Activated gamma-delta T cell treated with Interleukin-2 at 50 U/mL for 16 hours (primary cell): Measurements from ENCODE around the gene ZNF638.

ENCODE experiments used
- DNase-seq: peaks from one replicate; pipeline ENCODE4 v3.0.0-alpha.2; 2020

The ZNF638 gene

DNA sequence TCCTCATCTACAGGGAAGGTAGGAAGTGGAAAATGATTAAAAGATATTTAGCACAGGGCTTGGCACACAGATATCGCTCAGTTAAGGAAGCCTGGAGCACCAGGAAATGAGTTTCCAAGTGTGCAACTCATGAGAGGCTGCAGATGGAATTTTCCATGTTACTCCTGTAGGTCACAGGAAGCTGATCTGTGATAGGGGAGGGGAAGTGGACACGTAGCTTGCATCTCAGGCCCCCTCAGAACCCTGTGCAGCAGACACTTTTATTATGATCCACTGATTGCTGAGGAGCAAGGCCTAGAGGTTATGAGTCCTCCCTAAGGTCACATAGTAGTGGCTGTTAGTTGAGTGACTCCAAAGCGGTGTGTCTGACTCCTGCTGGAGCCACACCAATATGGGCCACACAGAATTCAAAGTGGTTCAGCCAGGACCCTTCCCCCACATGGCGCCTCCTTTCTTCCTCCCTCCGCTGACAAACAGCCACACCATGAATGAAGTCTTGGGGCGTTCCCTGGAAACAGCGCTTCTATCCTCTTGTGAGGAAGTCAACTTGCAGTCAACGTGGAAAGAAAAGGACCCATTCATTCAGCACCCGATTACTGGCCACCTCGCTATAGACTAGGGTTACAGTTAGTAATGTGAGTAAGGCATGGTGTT, 143.3 kb downstream of the ZNF638 start:
- no peak for DNase-seq

- DNase-seq, result no peak
Measured at GRCh38 chr2:71476495-71476894, 144.9 kb downstream of the ZNF638 start.

- DNase-seq, result no peak
Measured at GRCh38 chr2:71477231-71477691, 145.7 kb downstream of the ZNF638 start.

DNA sequence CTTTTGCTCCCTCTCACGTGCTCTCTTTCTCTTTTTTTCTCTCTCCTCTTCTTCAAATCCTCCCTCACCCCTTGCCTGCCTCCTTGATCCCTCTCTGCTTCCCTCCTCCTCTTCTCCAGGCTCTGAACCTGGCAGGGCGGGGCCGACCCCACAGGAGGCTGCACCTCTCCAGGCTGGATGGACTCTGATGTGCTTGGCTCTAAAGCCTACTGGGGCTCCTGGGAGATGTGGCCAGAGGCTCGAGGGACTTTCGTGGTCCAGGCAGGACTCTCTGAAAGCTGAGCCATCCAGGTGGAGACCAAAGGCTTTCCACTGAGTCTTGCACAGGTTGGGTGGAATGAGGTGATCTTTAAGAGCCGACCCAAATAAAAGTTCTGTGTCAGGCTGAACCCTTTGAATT, 147.2 kb downstream of the ZNF638 start:
- no peak for DNase-seq

- no peak for DNase-seq
Measured at GRCh38 chr2:71479261-71479660, 147.7 kb downstream of the ZNF638 start.

DNA sequence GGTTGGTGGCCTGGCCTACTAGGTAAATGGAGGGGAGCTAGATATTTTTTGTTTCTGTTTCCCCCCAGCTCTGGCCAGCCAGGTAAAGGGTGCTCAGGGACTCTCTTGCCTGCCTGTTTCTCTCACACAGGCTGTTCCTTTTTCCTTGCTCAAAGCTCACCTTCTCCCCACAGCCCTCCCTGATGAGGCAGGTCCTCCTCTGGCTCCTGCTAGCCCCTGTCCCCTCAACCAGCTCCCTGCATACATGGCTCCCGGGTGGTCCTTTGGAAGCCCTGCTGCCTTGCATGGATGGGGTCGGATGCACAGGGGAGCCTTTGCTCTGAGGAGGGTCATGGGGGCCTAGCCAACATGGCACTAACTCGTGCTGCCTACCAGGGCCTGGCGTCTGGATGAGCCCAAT, 149.5 kb downstream of the ZNF638 start:
- DNase-seq, result no peak

- DNase-seq, result no peak
Measured at GRCh38 chr2:71482055-71482454, 150.5 kb downstream of the ZNF638 start.

- DNase-seq, result no peak
Measured at GRCh38 chr2:71483246-71483645, 151.7 kb downstream of the ZNF638 start.

DNA sequence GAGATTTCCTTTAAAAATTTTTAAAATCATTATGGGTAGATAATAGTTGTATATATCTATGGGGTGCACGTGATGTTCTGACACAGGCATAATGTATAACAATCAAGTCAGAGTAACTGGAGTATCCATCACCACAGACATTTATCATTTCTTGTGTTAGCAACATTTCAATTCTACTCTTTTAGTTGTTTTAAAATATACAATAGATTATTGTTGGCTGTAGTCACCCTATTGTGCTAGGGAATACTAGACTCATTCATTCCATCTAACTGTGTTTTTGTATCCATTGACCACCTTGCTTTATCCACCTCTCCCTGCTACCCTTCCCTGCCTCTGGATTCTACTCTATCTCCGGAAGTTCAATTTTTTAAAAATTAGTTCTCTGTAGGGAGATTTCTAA, 152.8 kb downstream of the ZNF638 start:
- DNase-seq, result no peak
